Smooth muscle cell (in vitro differentiated cells): ENCODE measurements around the gene CCL18. TPM values are rescaled to one million over a fixed set of nuclear protein-coding genes. Genes with fewer than 3 reads are reported as not detected.
"Not testable (repeated sequence)": the region's sequence is repeated elsewhere in the genome, so short reads cannot be mapped to it uniquely, and the experiment has no call there.

ENCODE experiments used
- DNase-seq: peaks from one replicate; lab custom pipeline; 2025; ENCODE audit not compliant: unreplicated experiment; lab: John Stamatoyannopoulos, UW
- H2AFZ ChIP-seq: fragments of 200-600 bp; sonication (generic); 2 replicates; pipeline ENCODE4 v1.6.0; 2016; ENCODE audit warnings: antibody characterized with exemption, low read depth, mild to moderate bottlenecking
- H3F3A ChIP-seq: fragments of 200-600 bp; sonication (generic); 2 replicates; pipeline ENCODE4 v1.6.0; 2017; ENCODE audit warnings: antibody characterized with exemption, low read depth
- H3K27ac ChIP-seq: fragments of 200-600 bp; sonication (generic); 2 replicates; pipeline ENCODE4 v1.5.1; 2016; ENCODE audit warnings: low read depth, mild to moderate bottlenecking
- H3K27me3 ChIP-seq: fragments of 200-600 bp; sonication (generic); 2 replicates; pipeline ENCODE4 v1.6.1; 2016; ENCODE audit warnings: low read depth, mild to moderate bottlenecking
- H3K36me3 ChIP-seq: fragments of 200-600 bp; sonication (generic); 2 replicates; pipeline ENCODE4 v1.5.1; 2016; ENCODE audit warnings: low read depth
- H3K4me1 ChIP-seq: fragments of 200-600 bp; sonication (generic); 2 replicates; pipeline ENCODE4 v1.5.1; 2016; ENCODE audit warnings: low read depth
- H3K4me2 ChIP-seq: fragments of 200-600 bp; sonication (generic); 2 replicates; pipeline ENCODE4 v1.6.0; 2016; ENCODE audit warnings: mild to moderate bottlenecking
- H3K4me3 ChIP-seq: fragments of 200-600 bp; sonication (generic); 2 replicates; pipeline ENCODE4 v1.5.1; 2016; ENCODE audit warnings: mild to moderate bottlenecking
- H3K79me2 ChIP-seq: fragments of 200-600 bp; sonication (generic); 2 replicates; pipeline ENCODE4 v1.6.0; 2016; ENCODE audit warnings: low read depth, mild to moderate bottlenecking
- H3K9ac ChIP-seq: fragments of 200-600 bp; sonication (generic); 2 replicates; pipeline ENCODE4 v1.6.0; 2016; ENCODE audit warnings: low read depth
- H3K9me3 ChIP-seq: fragments of 200-600 bp; sonication (generic); replicated peaks from 2 replicates; pipeline ENCODE4 v1.5.1; 2016; ENCODE audit warnings: low read depth
- H4K20me1 ChIP-seq: fragments of 200-600 bp; sonication (generic); 2 replicates; pipeline ENCODE4 v1.6.0; 2016; ENCODE audit warnings: low read depth
- WGBS: methylation state at CpG from one replicate; pipeline ENCODE4 v1.1.7; 2016; ENCODE audit warnings: low lambda C conversion rate; 5-methylcytosine and 5-hydroxymethylcytosine counted together
- polyA plus RNA-seq: library from polyadenylated mRNA; unstranded; fragments of >200 nt; fragmentation: Nextera tagmentation; extraction: Ambion mirVana; gene quantifications from 2 replicates; pipeline ENCODE4 v1.2.1, GENCODE V29; 2016
- total RNA-seq: library from RNA; depleted of rRNA; stranded (reverse); fragments of >200 nt; gene quantifications from 2 replicates; pipeline ENCODE4 v1.2.3, GENCODE V29; 2014
- TF ChIP-seq, protein P1 (sequence below): fragments of 200-600 bp; sonication (generic); IDR thresholded peaks from 2 replicates; pipeline ENCODE4 v1.5.1; 2017; ENCODE audit warnings: borderline replicate concordance, mild to moderate bottlenecking, antibody characterized with exemption; ENCODE audit not compliant: insufficient read depth, poor library complexity, severe bottlenecking

Gene CCL18
- total RNA-seq (not detected in 2 replicates), polyA plus RNA-seq (not detected in 2 replicates)

DNA sequence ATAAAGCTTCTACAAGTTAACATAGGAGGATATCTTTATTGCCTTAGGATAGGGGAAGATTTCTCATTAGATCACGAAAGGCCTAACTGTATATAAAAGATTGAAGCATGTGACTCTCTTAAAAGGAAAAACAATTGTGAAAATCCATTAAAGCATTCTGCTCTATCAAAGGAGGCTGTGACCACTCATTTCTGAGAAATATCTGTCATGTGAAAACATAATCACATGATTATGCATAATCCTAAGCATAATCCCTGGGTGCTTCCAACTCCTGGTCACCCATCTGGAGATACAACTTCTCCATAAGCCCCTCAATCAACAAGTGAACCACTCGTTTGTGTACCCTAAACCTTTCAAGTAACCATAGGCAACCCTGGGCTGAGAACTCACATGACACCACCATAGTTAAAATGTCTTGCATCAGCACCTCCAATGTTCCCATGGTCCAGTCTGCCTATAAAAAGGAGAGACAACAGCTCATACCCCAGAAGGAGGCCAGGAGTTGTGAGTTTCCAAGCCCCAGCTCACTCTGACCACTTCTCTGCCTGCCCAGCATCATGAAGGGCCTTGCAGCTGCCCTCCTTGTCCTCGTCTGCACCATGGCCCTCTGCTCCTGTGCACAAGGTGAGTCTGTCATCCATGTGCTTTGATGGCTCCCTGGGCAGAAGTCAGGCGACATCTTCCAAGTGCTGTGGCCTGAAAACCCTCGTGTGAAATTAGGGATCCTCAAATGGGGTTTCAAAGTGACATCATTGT is at the start of gene CCL18:
CCL18 (plus strand) TSS at position 487 of the 756 bp plus-strand sequence; CDS start at position 558, 71 bp downstream.
- H3K4me3 ChIP-seq = no peak within 1 kb of the TSS
- H3K9ac ChIP-seq = no peak within 1 kb of the TSS
- H3K27me3 ChIP-seq = peaks cover 9% of the 10 kb centered on the region
- no peak within 1 kb of the TSS for H3K27ac ChIP-seq
- no peaks in the 10 kb centered on the region for H3K79me2 ChIP-seq
- no peaks in the 10 kb centered on the region for H3F3A ChIP-seq
- no peaks in the 10 kb centered on the region for H3K9me3 ChIP-seq
- H3K36me3 ChIP-seq = no peaks in the 10 kb centered on the region
- H2AFZ ChIP-seq = no peak within 1 kb of the TSS
- H3K4me2 ChIP-seq = no peak within 1 kb of the TSS
- TF ChIP-seq, protein P1, sequence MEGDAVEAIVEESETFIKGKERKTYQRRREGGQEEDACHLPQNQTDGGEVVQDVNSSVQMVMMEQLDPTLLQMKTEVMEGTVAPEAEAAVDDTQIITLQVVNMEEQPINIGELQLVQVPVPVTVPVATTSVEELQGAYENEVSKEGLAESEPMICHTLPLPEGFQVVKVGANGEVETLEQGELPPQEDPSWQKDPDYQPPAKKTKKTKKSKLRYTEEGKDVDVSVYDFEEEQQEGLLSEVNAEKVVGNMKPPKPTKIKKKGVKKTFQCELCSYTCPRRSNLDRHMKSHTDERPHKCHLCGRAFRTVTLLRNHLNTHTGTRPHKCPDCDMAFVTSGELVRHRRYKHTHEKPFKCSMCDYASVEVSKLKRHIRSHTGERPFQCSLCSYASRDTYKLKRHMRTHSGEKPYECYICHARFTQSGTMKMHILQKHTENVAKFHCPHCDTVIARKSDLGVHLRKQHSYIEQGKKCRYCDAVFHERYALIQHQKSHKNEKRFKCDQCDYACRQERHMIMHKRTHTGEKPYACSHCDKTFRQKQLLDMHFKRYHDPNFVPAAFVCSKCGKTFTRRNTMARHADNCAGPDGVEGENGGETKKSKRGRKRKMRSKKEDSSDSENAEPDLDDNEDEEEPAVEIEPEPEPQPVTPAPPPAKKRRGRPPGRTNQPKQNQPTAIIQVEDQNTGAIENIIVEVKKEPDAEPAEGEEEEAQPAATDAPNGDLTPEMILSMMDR = no peak
- H4K20me1 ChIP-seq = no peaks in the 10 kb centered on the region
- no peak for DNase-seq
- H3K4me1 ChIP-seq = no peaks in the 10 kb centered on the region
- 78% methylated on average over 5 of the region's 5 CpGs for WGBS

GRCh38 chr17:36014946-36015345 is 49.1 kb upstream of the CCL18 start:
- H3K4me1 ChIP-seq = no peaks in the 10 kb centered on the region
- peaks cover 11% of the 10 kb centered on the region for H3K27me3 ChIP-seq
- no peak overlapping the region for H2AFZ ChIP-seq
- H3K27ac ChIP-seq = no peak overlapping the region
- no peak overlapping the region for H3K9ac ChIP-seq
- WGBS = 81% methylated on average over 5 of the region's 5 CpGs
- TF ChIP-seq, protein P1 = no peak
- H3K4me2 ChIP-seq = no peak overlapping the region
- H3K9me3 ChIP-seq = no peaks in the 10 kb centered on the region
- no peaks in the 10 kb centered on the region for H3K36me3 ChIP-seq
- H3F3A ChIP-seq = no peaks in the 10 kb centered on the region
- no peak for DNase-seq
- no peaks in the 10 kb centered on the region for H3K79me2 ChIP-seq
- H4K20me1 ChIP-seq = no peaks in the 10 kb centered on the region
- no peak overlapping the region for H3K4me3 ChIP-seq

- H4K20me1 ChIP-seq, H3K9ac ChIP-seq, H3K4me1 ChIP-seq, H3K4me2 ChIP-seq, H3K9me3 ChIP-seq, H2AFZ ChIP-seq, H3F3A ChIP-seq, H3K36me3 ChIP-seq, DNase-seq, H3K79me2 ChIP-seq, H3K4me3 ChIP-seq, H3K27ac ChIP-seq: not testable (repeated sequence)
- H3K27me3 ChIP-seq = peaks cover 21% of the 10 kb centered on the region
- WGBS = 89% methylated on average over 4 of the region's 4 CpGs
Measured at GRCh38 chr17:36015895-36016294, 48.2 kb upstream of the CCL18 start.

GRCh38 chr17:36016555-36016954 is 47.5 kb upstream of the CCL18 start:
- no peaks in the 10 kb centered on the region for H3F3A ChIP-seq
- H3K36me3 ChIP-seq = no peaks in the 10 kb centered on the region
- H3K9me3 ChIP-seq = no peaks in the 10 kb centered on the region
- TF ChIP-seq, protein P1 = no peak
- H3K4me1 ChIP-seq = no peaks in the 10 kb centered on the region
- H2AFZ ChIP-seq = no peak overlapping the region
- no peak overlapping the region for H3K4me3 ChIP-seq
- 95% methylated on average over 2 of the region's 2 CpGs for WGBS
- no peaks in the 10 kb centered on the region for H4K20me1 ChIP-seq
- no peak overlapping the region for H3K27ac ChIP-seq
- no peak for DNase-seq
- no peaks in the 10 kb centered on the region for H3K79me2 ChIP-seq
- H3K27me3 ChIP-seq = peaks cover 22% of the 10 kb centered on the region
- H3K9ac ChIP-seq = no peak overlapping the region
- H3K4me2 ChIP-seq = no peak overlapping the region
